ENCODE measurements around the gene CDH12. TPM values are rescaled to one million over a fixed set of nuclear protein-coding genes. Genes with fewer than 3 reads are reported as not detected.

Gene CDH12
- total RNA-seq, 1 experiment from 2014 or later: not detected

DNA sequence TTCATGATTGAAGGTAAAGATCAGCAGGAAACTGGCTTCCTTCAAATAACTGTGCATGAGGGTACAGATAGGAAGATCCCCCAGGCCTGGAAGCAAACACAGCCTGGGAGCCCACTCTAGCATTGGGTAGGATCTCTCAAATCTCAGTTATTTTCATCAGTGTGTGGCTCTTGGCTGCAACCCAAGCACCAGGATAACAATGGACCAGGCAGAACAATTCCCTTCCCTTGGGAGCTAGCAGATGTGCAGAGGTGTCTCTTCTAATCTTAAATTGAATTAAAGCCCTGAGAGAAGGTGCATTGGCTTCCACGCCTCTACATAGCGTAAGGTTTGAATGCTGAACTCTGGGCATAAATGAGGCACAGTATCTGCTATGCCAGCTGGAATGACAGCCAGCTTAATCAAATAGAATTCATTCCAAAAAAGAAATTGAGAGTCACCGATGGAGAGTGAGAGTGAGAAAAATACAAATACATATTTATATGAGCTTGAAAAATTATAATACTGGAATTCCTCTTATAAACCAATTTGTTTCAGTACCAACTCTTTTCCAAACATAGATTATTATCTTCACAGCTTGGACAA, 957.3 kb downstream of the CDH12 start (continued):
- TF ChIP-seq, protein P1, sequence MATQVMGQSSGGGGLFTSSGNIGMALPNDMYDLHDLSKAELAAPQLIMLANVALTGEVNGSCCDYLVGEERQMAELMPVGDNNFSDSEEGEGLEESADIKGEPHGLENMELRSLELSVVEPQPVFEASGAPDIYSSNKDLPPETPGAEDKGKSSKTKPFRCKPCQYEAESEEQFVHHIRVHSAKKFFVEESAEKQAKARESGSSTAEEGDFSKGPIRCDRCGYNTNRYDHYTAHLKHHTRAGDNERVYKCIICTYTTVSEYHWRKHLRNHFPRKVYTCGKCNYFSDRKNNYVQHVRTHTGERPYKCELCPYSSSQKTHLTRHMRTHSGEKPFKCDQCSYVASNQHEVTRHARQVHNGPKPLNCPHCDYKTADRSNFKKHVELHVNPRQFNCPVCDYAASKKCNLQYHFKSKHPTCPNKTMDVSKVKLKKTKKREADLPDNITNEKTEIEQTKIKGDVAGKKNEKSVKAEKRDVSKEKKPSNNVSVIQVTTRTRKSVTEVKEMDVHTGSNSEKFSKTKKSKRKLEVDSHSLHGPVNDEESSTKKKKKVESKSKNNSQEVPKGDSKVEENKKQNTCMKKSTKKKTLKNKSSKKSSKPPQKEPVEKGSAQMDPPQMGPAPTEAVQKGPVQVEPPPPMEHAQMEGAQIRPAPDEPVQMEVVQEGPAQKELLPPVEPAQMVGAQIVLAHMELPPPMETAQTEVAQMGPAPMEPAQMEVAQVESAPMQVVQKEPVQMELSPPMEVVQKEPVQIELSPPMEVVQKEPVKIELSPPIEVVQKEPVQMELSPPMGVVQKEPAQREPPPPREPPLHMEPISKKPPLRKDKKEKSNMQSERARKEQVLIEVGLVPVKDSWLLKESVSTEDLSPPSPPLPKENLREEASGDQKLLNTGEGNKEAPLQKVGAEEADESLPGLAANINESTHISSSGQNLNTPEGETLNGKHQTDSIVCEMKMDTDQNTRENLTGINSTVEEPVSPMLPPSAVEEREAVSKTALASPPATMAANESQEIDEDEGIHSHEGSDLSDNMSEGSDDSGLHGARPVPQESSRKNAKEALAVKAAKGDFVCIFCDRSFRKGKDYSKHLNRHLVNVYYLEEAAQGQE (IDR thresholded peaks at IDR 0.05; ENCODE audit: low read depth): no peak
- TF ChIP-seq, protein P2, sequence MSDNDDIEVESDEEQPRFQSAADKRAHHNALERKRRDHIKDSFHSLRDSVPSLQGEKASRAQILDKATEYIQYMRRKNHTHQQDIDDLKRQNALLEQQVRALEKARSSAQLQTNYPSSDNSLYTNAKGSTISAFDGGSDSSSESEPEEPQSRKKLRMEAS (IDR thresholded peaks at IDR 0.05): no peak
- no peak for TF ChIP-seq ZNF274 (IDR thresholded peaks at IDR 0.05; ENCODE audit: low read depth, low read length)
- no peak for TF ChIP-seq POLR2AphosphoS5 (IDR thresholded peaks at IDR 0.05; ENCODE audit: low read depth, low read length)
- no peak for TF ChIP-seq EZH2 (IDR thresholded peaks at IDR 0.05)

DNA sequence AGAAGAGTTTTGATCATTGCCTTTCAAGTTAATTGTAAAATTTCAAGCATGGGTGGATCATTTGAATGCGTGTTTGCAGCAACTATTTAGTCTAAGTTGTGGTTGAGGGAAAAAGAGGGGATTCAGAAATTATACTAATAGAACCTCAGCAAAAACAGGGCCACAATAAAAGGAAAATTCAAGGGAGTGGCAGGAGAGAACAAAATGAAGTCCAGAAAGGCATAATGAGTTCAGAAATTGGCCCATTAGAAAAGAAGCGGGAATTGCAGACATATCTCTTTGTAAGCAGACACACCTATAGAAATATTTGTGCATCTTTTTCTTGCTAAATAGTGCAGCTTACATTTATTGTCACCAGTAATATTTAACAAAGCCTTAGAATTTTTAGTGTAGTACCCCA, 960.0 kb downstream of the CDH12 start:
- Histone ChIP-seq H4K20me1 (ENCODE audit: insufficient read depth) (no peaks in the 10 kb centered on the region), H3K79me2 (ENCODE audit: insufficient read depth, low read length) (no peaks in the 10 kb centered on the region), H3K4me3 (replicated peaks in 1 of 2; ENCODE audit: low read depth in 1 of 2, low read length in 2 of 2) (no peak overlapping the region), H3K4me1 (ENCODE audit: control insufficient read depth in 1 of 2, insufficient read depth in 2 of 2, low read length in 2 of 2) (no peaks in the 10 kb centered on the region), H3K9me3 (ENCODE audit: control insufficient read depth in 1 of 2, insufficient read depth in 1 of 2, low read depth in 1 of 2, low read length in 2 of 2) (peaks cover 6 to 19% of the 10 kb centered on the region in 2 experiments; a peak in 3 of 4 replicates), H3K36me3 (ENCODE audit: control insufficient read depth in 1 of 2, insufficient read depth in 2 of 2, low read length in 2 of 2) (no peaks in the 10 kb centered on the region), H2AFZ (ENCODE audit: low read depth, low read length, poor library complexity, severe bottlenecking) (no peak overlapping the region), H3K9ac (ENCODE audit: low read length) (no peak overlapping the region), H3K4me2 (ENCODE audit: low read length) (no peak overlapping the region), H3K27me3 (ENCODE audit: insufficient read depth, low read length) (no peaks in the 10 kb centered on the region), H3K27ac (ENCODE audit: low read depth, low read length) (no peak overlapping the region), H3K9me2 (ENCODE audit: insufficient read depth) (no peaks in the 10 kb centered on the region)
- CTCF ChIA-PET: no interaction called here
- no TSS peak for BruUV-seq (replicated peaks)
- ATAC-seq: no peak
- intact Hi-C loops (cut with micrococcal nuclease): no loop called here
- RAD21 ChIA-PET (ENCODE audit: low non-redundant PET in 1 of 2, low total read pairs in 2 of 2, uncharacterized antibody in 2 of 2, unreplicated experiment in 2 of 2): no interaction called here
- POLR2A ChIA-PET: no interaction called here
- TF ChIP-seq CEBPB (IDR thresholded peaks at IDR 0.05; ENCODE audit: low read depth) (no peak), SP1 (IDR thresholded peaks at IDR 0.05; ENCODE audit: low read depth) (no peak), EZH2 (IDR thresholded peaks at IDR 0.05) (no peak), EGR1 (IDR thresholded peaks at IDR 0.05; ENCODE audit: low read depth) (no peak), RAD21 (IDR thresholded peaks at IDR 0.05; ENCODE audit: low read depth) (no peak), CBX3 (IDR thresholded peaks at IDR 0.05; ENCODE audit: low read depth) (no peak), FOSL1 (IDR thresholded peaks at IDR 0.05; ENCODE audit: low read depth) (no peak), YY1 (IDR thresholded peaks at IDR 0.05; ENCODE audit: extremely low read depth, insufficient replicate concordance, low read depth, low read length) (no peak), ZFX (IDR thresholded peaks at IDR 0.05) (no peak), ELF1 (IDR thresholded peaks at IDR 0.05; ENCODE audit: borderline replicate concordance, low read depth) (no peak), ZNF274 (IDR thresholded peaks at IDR 0.05; ENCODE audit: low read depth, low read length) (no peak)
- TF ChIP-seq, protein P2 (IDR thresholded peaks at IDR 0.05): no peak
- TF ChIP-seq, protein P3, sequence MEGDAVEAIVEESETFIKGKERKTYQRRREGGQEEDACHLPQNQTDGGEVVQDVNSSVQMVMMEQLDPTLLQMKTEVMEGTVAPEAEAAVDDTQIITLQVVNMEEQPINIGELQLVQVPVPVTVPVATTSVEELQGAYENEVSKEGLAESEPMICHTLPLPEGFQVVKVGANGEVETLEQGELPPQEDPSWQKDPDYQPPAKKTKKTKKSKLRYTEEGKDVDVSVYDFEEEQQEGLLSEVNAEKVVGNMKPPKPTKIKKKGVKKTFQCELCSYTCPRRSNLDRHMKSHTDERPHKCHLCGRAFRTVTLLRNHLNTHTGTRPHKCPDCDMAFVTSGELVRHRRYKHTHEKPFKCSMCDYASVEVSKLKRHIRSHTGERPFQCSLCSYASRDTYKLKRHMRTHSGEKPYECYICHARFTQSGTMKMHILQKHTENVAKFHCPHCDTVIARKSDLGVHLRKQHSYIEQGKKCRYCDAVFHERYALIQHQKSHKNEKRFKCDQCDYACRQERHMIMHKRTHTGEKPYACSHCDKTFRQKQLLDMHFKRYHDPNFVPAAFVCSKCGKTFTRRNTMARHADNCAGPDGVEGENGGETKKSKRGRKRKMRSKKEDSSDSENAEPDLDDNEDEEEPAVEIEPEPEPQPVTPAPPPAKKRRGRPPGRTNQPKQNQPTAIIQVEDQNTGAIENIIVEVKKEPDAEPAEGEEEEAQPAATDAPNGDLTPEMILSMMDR (IDR thresholded peaks at IDR 0.05 in 2 of 3, conservative IDR thresholded peaks at IDR 0.05 in 1 of 3; ENCODE audit: borderline replicate concordance in 1 of 3, insufficient read depth in 1 of 3, low read depth in 2 of 3, low read length in 2 of 3): no peak
- TF ChIP-seq, protein P4, sequence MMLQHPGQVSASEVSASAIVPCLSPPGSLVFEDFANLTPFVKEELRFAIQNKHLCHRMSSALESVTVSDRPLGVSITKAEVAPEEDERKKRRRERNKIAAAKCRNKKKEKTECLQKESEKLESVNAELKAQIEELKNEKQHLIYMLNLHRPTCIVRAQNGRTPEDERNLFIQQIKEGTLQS (IDR thresholded peaks at IDR 0.05): no peak
- no peak for DNase-seq (ENCODE audit: low read depth, low spot score)
